Right atrium auricular region (tissue), 2 donors: ENCODE data around the gene CMBL. TPM values are rescaled to one million over a fixed set of nuclear protein-coding genes. Genes with fewer than 3 reads are reported as not detected.

Source experiments
- DNase-seq: peaks from one replicate; pipeline ENCODE4 v3.0.0-alpha.2; 2019; ENCODE audit warnings: low spot score
- H3K27ac ChIP-seq, 2 donors: fragments of 200-600 bp; sonication (generic); 1 replicate in 1 of 2; 2 replicates in 1 of 2; pipeline ENCODE4 v1.5.1; 2016 to 2019
- H3K27me3 ChIP-seq, 2 donors: fragments of 200-600 bp; sonication (generic); one replicate each; pipeline versions ENCODE4 v1.5.1 to v1.6.0; 2017 to 2019
- H3K36me3 ChIP-seq: fragments of 200-600 bp; sonication (generic); one replicate; pipeline ENCODE4 v1.5.1; 2016
- H3K4me1 ChIP-seq, 2 donors: fragments of 200-600 bp; sonication (generic); one replicate each; pipeline versions ENCODE4 v1.5.1 to v1.6.0; 2017 to 2019
- H3K4me3 ChIP-seq, 2 donors: fragments of 200-600 bp; sonication (generic); 1 replicate in 1 of 2; 2 replicates in 1 of 2; pipeline ENCODE4 v1.5.1; 2017 to 2019; ENCODE audit warnings: mild to moderate bottlenecking in 1 of 2, moderate library complexity in 1 of 2
- H3K9me3 ChIP-seq, 2 donors: fragments of 200-600 bp; sonication (generic); one replicate each; pipeline ENCODE4 v1.5.1; 2019
- total RNA-seq, 2 donors: library from RNA; depleted of rRNA; stranded (reverse); fragments of >200 nt; gene quantifications; one replicate each; pipeline ENCODE4 v1.1.0, GENCODE V29; 2016
- TF ChIP-seq, protein P1 (sequence below), 2 donors: fragments of 200-600 bp; sonication (generic); IDR thresholded peaks; one replicate each; pipeline ENCODE4 v1.5.1; 2019; ENCODE audit warnings: antibody characterized with exemption in 2 of 2

Gene CMBL
- total RNA-seq, 2 donors from 2014 or later, result 5.9 to 20.7 TPM

- Histone ChIP-seq H3K36me3 (no peaks in the 10 kb centered on the region), H3K4me1 (peaks cover 0 to 8% of the 10 kb centered on the region in 2 donors), H3K9me3 (no peaks in the 10 kb centered on the region), H3K4me3 (no peak overlapping the region), H3K27me3 (no peaks in the 10 kb centered on the region), H3K27ac (no peak overlapping the region)
- DNase-seq, result no peak
- TF ChIP-seq, protein P1, sequence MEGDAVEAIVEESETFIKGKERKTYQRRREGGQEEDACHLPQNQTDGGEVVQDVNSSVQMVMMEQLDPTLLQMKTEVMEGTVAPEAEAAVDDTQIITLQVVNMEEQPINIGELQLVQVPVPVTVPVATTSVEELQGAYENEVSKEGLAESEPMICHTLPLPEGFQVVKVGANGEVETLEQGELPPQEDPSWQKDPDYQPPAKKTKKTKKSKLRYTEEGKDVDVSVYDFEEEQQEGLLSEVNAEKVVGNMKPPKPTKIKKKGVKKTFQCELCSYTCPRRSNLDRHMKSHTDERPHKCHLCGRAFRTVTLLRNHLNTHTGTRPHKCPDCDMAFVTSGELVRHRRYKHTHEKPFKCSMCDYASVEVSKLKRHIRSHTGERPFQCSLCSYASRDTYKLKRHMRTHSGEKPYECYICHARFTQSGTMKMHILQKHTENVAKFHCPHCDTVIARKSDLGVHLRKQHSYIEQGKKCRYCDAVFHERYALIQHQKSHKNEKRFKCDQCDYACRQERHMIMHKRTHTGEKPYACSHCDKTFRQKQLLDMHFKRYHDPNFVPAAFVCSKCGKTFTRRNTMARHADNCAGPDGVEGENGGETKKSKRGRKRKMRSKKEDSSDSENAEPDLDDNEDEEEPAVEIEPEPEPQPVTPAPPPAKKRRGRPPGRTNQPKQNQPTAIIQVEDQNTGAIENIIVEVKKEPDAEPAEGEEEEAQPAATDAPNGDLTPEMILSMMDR (IDR thresholded peaks at IDR 0.05), result no peak
These were observed 63.3 kb downstream of the CMBL start for GRCh38 chr5:10244342-10244944.

- no peak overlapping the region for H3K4me3 ChIP-seq
- no peaks in the 10 kb centered on the region for H3K9me3 ChIP-seq
- H3K27me3 ChIP-seq, result no peaks in the 10 kb centered on the region
- H3K36me3 ChIP-seq, result no peaks in the 10 kb centered on the region
- peaks cover 0 to 5% of the 10 kb centered on the region in 2 donors for H3K4me1 ChIP-seq
- DNase-seq, result no peak
- TF ChIP-seq, protein P1 (IDR thresholded peaks at IDR 0.05), result no peak
- H3K27ac ChIP-seq, result no peak overlapping the region
These were observed 64.0 kb downstream of the CMBL start for GRCh38 chr5:10243660-10244240.

GRCh38 chr5:10235350-10235749 is 72.4 kb downstream of the CMBL start:
- Histone ChIP-seq H3K4me1 (no peaks in the 10 kb centered on the region), H3K9me3 (no peaks in the 10 kb centered on the region), H3K27ac (no peak overlapping the region), H3K27me3 (no peaks in the 10 kb centered on the region), H3K4me3 (no peak overlapping the region), H3K36me3 (peaks cover 9% of the 10 kb centered on the region)
- TF ChIP-seq, protein P1 (IDR thresholded peaks at IDR 0.05), result no peak
- no peak for DNase-seq

DNA sequence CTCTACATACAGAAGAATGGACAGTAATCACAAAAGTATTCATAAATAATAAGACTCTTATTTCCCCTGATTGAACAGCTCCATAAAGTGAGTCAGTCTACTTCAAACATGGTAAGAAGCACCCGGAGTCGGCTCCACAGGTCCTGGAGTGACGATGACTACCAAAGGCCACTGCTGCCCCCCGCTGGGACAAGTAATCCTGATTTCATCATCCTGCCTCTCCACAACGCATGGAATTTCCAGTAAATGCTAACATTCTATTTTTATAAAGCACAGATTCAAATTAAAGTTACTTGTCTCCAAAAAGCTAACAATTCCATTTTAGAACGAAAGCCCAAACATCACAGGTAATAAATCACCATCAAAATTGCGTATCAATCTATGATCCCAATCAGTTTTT is 74.2 kb downstream of the CMBL start:
- Histone ChIP-seq H3K4me1 (no peaks in the 10 kb centered on the region), H3K9me3 (no peaks in the 10 kb centered on the region), H3K27ac (no peak overlapping the region), H3K4me3 (no peak overlapping the region), H3K36me3 (peaks cover 9% of the 10 kb centered on the region), H3K27me3 (no peaks in the 10 kb centered on the region)
- TF ChIP-seq, protein P1 (IDR thresholded peaks at IDR 0.05), result peak in 1 of 2 donors; percentile 29
- DNase-seq, result no peak

DNA sequence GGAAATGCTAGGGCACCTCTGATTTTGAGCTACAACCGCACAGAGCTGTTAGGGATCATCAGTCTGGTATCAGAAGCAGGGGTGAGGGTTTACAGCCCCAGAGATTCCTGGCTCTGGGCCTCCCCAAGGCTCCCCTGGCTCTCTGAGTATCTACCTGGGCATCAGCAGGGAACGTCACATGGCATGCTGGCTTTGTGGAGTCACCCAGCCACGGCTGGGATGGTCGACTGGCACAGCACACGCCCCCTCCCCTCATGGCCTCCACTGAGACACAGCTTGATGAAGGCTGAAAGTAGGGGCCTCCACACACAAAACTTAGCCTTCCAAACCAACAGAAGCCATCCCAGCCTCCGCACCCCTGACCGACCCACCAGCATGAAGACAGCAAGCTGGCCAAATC is 74.7 kb downstream of the CMBL start:
- no peaks in the 10 kb centered on the region for H3K9me3 ChIP-seq
- H3K4me3 ChIP-seq, result no peak overlapping the region
- TF ChIP-seq, protein P1 (IDR thresholded peaks at IDR 0.05), result no peak
- DNase-seq, result no peak
- no peak overlapping the region for H3K27ac ChIP-seq
- H3K4me1 ChIP-seq, result no peaks in the 10 kb centered on the region
- peaks cover 9% of the 10 kb centered on the region for H3K36me3 ChIP-seq
- no peaks in the 10 kb centered on the region for H3K27me3 ChIP-seq

DNA sequence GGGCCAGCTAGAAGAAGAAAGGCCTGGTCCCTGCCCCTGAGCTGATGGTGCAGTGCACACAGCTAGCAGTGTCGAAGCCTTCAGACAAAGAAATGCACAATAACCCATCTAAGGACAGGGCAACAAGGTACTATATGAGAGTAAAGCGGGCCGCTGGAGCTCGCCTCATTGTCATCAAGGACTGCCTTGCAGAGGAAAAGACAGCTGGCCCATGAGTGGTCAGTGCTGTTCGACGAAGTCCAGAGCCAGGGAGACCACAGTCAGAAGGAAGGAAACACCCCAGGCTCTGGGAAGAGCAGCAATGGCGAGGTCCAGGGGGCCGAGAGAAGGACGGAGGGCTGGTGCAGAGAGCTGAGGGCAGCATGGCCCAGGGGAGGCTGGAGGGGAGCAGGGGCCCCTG is 75.3 kb downstream of the CMBL start:
- peaks cover 9% of the 10 kb centered on the region for H3K36me3 ChIP-seq
- H3K4me3 ChIP-seq, result no peak overlapping the region
- H3K27me3 ChIP-seq, result no peaks in the 10 kb centered on the region
- no peak for DNase-seq
- no peak overlapping the region for H3K27ac ChIP-seq
- TF ChIP-seq, protein P1 (IDR thresholded peaks at IDR 0.05), result no peak
- no peaks in the 10 kb centered on the region for H3K4me1 ChIP-seq
- H3K9me3 ChIP-seq, result no peaks in the 10 kb centered on the region
